H54 (cell line): Measurements from ENCODE around the gene MTMR10.

Source experiments
- DNase-seq: peaks from one replicate; pipeline ENCODE4 v3.0.0; 2011; ENCODE audit warnings: low spot score, mixed read lengths; ENCODE audit not compliant: insufficient read length
- FAIRE-seq: peaks from 3 replicates; lab custom pipeline; 2011; peaks lifted over from hg19 to GRCh38; lab: Jason Lieb, UNC
- POLR2A ChIP-seq: IDR thresholded peaks from 2 replicates; pipeline ENCODE4 v1.6.1; 2011; ENCODE audit warnings: low read depth, mild to moderate bottlenecking, low read length

The MTMR10 gene

GRCh38 chr15:30906366-30906765, 85.1 kb downstream of the MTMR10 start:
- DNase-seq (no peak), FAIRE-seq (no peak)
- no peak for TF ChIP-seq POLR2A

GRCh38 chr15:30905821-30906220, 85.6 kb downstream of the MTMR10 start:
- no peak for TF ChIP-seq POLR2A
- DNase-seq (no peak), FAIRE-seq (no peak)

- TF ChIP-seq POLR2A, result no peak
- FAIRE-seq, result no peak
- no peak for DNase-seq
These were observed 86.6 kb downstream of the MTMR10 start for GRCh38 chr15:30904812-30905211.

DNA sequence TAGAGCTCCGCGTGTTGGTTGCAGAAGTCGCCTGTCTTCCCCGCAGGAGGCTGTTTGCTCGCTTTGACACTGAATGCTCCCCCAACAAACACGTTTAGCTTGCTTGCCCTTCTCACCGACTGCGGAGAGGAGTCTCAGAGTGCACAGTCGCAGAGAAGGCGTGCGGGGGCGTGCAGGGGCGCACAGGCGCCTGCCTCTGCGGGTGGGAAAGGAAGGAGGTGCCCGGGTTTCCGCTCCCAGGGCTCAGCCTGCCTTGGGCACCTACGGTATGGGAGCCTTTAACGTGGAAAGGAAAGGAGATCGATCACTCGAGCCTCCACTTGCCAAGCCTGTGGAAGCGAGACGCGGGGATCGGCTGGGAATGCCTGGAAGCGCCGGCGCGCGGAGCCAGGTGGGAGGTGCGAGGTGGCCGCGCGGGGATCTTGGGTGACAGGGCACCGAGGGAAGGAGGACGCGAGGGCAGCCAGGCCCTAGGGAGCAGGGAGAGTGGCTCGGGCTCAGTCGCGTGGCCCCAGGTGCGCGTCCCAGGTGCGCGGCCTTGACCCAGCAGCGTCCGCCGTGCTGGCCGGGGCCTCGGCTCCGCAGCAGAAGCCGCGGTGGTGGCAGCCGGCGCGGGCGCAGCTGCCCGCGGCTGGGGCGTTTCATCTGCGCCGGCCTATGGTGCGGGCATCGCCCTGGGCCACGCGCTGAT, 87.8 kb downstream of the MTMR10 start, which contains the start of gene FAN1:
Gene FAN1 (plus strand): TSS at position 419 of the 691 bp plus-strand sequence. CDS start 749 bp downstream, outside the sequence.
- DNase-seq (peak; percentile 81), FAIRE-seq (peak; percentile 88)

GRCh38 chr15:30901889-30902288, 89.5 kb downstream of the MTMR10 start:
- no peak for DNase-seq

More for the DNA sequence above, 87.8 kb downstream of the MTMR10 start, which contains the start of gene FAN1:
- TF ChIP-seq POLR2A, result peak; percentile 85

GRCh38 chr15:30896211-30896606, 95.2 kb downstream of the MTMR10 start:
- TF ChIP-seq POLR2A, result no peak
- FAIRE-seq (no peak), DNase-seq (no peak)

More at GRCh38 chr15:30901889-30902288, 89.5 kb downstream of the MTMR10 start:
- TF ChIP-seq POLR2A, result no peak
- no peak for FAIRE-seq

GRCh38 chr15:30895461-30896210, 95.8 kb downstream of the MTMR10 start:
- TF ChIP-seq POLR2A, result no peak
- FAIRE-seq, result no peak
- no peak for DNase-seq

DNA sequence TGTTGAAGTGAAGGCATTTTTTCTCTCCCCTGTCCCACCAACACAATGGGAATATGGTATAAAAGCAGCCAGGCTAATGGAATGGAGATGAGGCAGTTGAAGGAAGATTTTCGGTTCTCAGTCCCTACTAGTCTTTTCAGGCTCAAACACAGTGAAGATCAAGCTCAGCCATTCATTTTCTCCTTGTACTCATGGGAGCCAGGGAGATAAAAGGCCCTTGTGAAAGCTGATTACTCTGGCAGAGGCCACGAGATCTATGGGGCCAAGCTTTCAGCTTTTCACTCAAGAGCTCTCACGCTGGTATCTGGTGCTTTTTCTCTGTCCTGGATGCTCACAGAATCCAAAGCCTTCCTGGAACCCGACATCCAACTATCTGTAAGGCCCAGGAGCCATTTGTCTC, 102.2 kb downstream of the MTMR10 start:
- FAIRE-seq, result no peak
- no peak for DNase-seq
- no peak for TF ChIP-seq POLR2A
